CD14-positive monocyte (primary cell): ENCODE measurements around the gene SUPT4H1. TPM values are rescaled to one million over a fixed set of nuclear protein-coding genes. Genes with fewer than 3 reads are reported as not detected.

ENCODE experiments used
- DNase-seq, 3 donors: peaks; one replicate each; pipeline ENCODE4 v3.0.0-alpha.2; 2011 to 2022
- H2AFZ ChIP-seq: 2 replicates; pipeline ENCODE4 v1.6.0; 2012; ENCODE audit warnings: mild to moderate bottlenecking, low read depth, low read length, inconsistent platforms; ENCODE audit not compliant: insufficient read depth, poor library complexity, severe bottlenecking
- H3K27ac ChIP-seq, 2 donors: 1 replicate in 1 of 2; 2 replicates in 1 of 2; pipeline ENCODE4 v1.5.1; 2012 to 2013; ENCODE audit warnings: low read length in 2 of 2, control low read depth in 1 of 2, inconsistent platforms in 1 of 2, low read depth in 1 of 2, mild to moderate bottlenecking in 1 of 2
- H3K27me3 ChIP-seq, 2 donors: one replicate each; pipeline versions ENCODE4 v1.6.0 to v1.6.1; 2011 to 2013; ENCODE audit warnings: low read length in 2 of 2; ENCODE audit not compliant: control insufficient read depth in 2 of 2, insufficient read depth in 2 of 2
- H3K36me3 ChIP-seq, 2 donors: replicated peaks in 1 of 2; 1 replicate in 1 of 2; 2 replicates in 1 of 2; pipeline versions ENCODE4 v1.5.1 to v1.6.1; 2012 to 2013; ENCODE audit warnings: low read length in 2 of 2, control low read depth in 1 of 2, inconsistent platforms in 1 of 2, mild to moderate bottlenecking in 1 of 2; ENCODE audit not compliant: insufficient read depth in 2 of 2, control insufficient read depth in 1 of 2
- H3K4me1 ChIP-seq, 2 donors: 1 replicate in 1 of 2; 2 replicates in 1 of 2; pipeline versions ENCODE4 v1.5.1 to v1.6.1; 2012 to 2013; ENCODE audit warnings: low read length in 2 of 2, control low read depth in 1 of 2, inconsistent platforms in 1 of 2, mild to moderate bottlenecking in 1 of 2, moderate library complexity in 1 of 2; ENCODE audit not compliant: insufficient read depth in 2 of 2, control insufficient read depth in 1 of 2
- H3K4me2 ChIP-seq: replicated peaks from 2 replicates; pipeline ENCODE3; 2012; ENCODE audit warnings: low read length, moderate library complexity, mild to moderate bottlenecking; ENCODE audit not compliant: poor library complexity, severe bottlenecking; ENCODE audit errors: extremely low read depth
- H3K4me3 ChIP-seq, 3 experiments: fragments of 200-600 bp in 1 of 3; sonication (generic) in 1 of 3; replicated peaks in 1 of 3; 1 replicate in 2 of 3; 2 replicates in 1 of 3; pipeline ENCODE4 v1.5.1; 2011 to 2013; ENCODE audit warnings: low read length in 3 of 3, mild to moderate bottlenecking in 3 of 3, control low read depth in 2 of 3, low read depth in 2 of 3, inconsistent platforms in 1 of 3, moderate library complexity in 1 of 3
- H3K79me2 ChIP-seq: 2 replicates; pipeline ENCODE4 v1.6.0; 2012; ENCODE audit warnings: mild to moderate bottlenecking, control low read depth, inconsistent platforms, low read length, moderate library complexity; ENCODE audit not compliant: insufficient read depth
- H3K9ac ChIP-seq: 2 replicates; pipeline ENCODE4 v1.6.0; 2017; ENCODE audit warnings: low read length, mild to moderate bottlenecking; ENCODE audit not compliant: insufficient read depth, poor library complexity, severe bottlenecking
- H3K9me3 ChIP-seq, 2 donors: replicated peaks in 1 of 2; 1 replicate in 1 of 2; 2 replicates in 1 of 2; pipeline versions ENCODE4 v1.5.1 to v1.6.1; 2012 to 2013; ENCODE audit warnings: low read length in 2 of 2, control low read depth in 1 of 2; ENCODE audit not compliant: control insufficient read depth in 1 of 2, insufficient read depth in 1 of 2
- H4K20me1 ChIP-seq: 2 replicates; pipeline ENCODE4 v1.6.0; 2012; ENCODE audit warnings: mild to moderate bottlenecking, low read length, control low read depth, moderate library complexity; ENCODE audit not compliant: insufficient read depth
- H3K27ac Mint-ChIP-seq, 7 donors: one replicate each; pipeline ENCODE4 v1.8.0; 2020; ENCODE audit warnings: mild to moderate bottlenecking in 7 of 7, mixed read lengths in 7 of 7, moderate library complexity in 6 of 7, inconsistent platforms in 2 of 7
- H3K27me3 Mint-ChIP-seq, 3 donors: one replicate each; pipeline ENCODE4 v1.8.0; 2021 to 2022; ENCODE audit warnings: low read depth in 3 of 3, mild to moderate bottlenecking in 3 of 3, mixed read lengths in 3 of 3, moderate library complexity in 3 of 3, inconsistent platforms in 1 of 3
- H3K36me3 Mint-ChIP-seq, 2 donors: one replicate each; pipeline ENCODE4 v1.8.0; 2020; ENCODE audit warnings: mixed read lengths in 2 of 2, inconsistent platforms in 1 of 2, mild to moderate bottlenecking in 1 of 2
- H3K4me1 Mint-ChIP-seq: one replicate; pipeline ENCODE4 v1.8.0; 2020; ENCODE audit warnings: mild to moderate bottlenecking, mixed read lengths
- H3K4me3 Mint-ChIP-seq, 2 donors: one replicate each; pipeline ENCODE4 v1.8.0; 2020; ENCODE audit warnings: mild to moderate bottlenecking in 2 of 2, mixed read lengths in 2 of 2, moderate library complexity in 1 of 2
- H3K9me3 Mint-ChIP-seq, 7 donors: one replicate each; pipeline ENCODE4 v1.8.0; 2020 to 2022; ENCODE audit warnings: mixed read lengths in 7 of 7, mild to moderate bottlenecking in 6 of 7, moderate library complexity in 6 of 7, inconsistent platforms in 2 of 7
- WGBS: methylation state at CpG from one replicate; pipeline ENCODE4 v1.1.5; 2013; ENCODE audit warnings: missing lambda C conversion rate; ENCODE audit not compliant: insufficient coverage; 5-methylcytosine and 5-hydroxymethylcytosine counted together
- intact Hi-C, 2 donors: fragments of 100-400 bp; cut with micrococcal nuclease; formaldehyde crosslinking; loops; one replicate each; pipeline versions ENCODE4 v1.15.0 to v1.15.1; 2023
- polyA plus RNA-seq, 3 donors: library from polyadenylated mRNA; depleted of rRNA in 1 of 3; unstranded in 2 of 3; stranded (reverse) in 1 of 3; fragments of 300-500 nt in 2 of 3; fragments of >200 nt in 1 of 3; fragmentation: Illumina TruSeq in 2 of 3; gene quantifications; 1 replicate in 2 of 3; 2 replicates in 1 of 3; pipeline ENCODE4 v1.2.3, GENCODE V29; 2012 to 2021
- TF ChIP-seq, protein P1 (sequence below): fragments of 200-600 bp; IDR thresholded peaks from one replicate; pipeline ENCODE4 v1.8.0; 2022; ENCODE audit warnings: antibody characterized with exemption, mild to moderate bottlenecking

SUPT4H1 gene
- polyA plus RNA-seq, 3 donors = 144 to 251 (median 241) TPM

DNA sequence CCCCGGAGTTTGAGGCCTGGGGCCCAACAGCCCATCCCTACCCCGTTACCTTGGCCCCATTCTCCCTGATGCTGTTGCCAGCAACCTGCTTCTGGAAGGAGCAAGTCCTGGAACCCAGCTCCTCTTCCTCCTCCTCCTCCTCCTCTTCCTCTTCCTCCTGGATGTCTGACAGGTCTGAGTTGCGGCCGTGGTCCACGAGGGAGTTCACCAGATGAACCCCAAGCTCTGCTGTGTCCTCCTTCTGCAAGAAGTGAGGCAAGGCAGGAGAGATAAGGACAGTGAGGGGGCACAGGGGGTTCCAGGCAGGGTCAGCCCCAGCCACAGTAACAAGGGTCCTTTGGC, 42.1 kb downstream of the SUPT4H1 start:
- Histone ChIP-seq H3K4me2 (no peak overlapping the region), H4K20me1 (no peaks in the 10 kb centered on the region), H2AFZ (no peak overlapping the region), H3K4me1 (peaks cover 25 to 32% of the 10 kb centered on the region in 2 donors), H3K27ac (no peak overlapping the region), H3K4me3 (no peak overlapping the region), H3K9me3 (no peaks in the 10 kb centered on the region), H3K79me2 (no peaks in the 10 kb centered on the region), H3K36me3 (no peaks in the 10 kb centered on the region), H3K9ac (no peak overlapping the region), H3K27me3 (no peaks in the 10 kb centered on the region)
- WGBS = 23% methylated on average over 5 of the region's 5 CpGs
- Mint-ChIP-seq H3K4me1 (peaks cover 38% of the 10 kb centered on the region), H3K27ac (peak overlapping the region in 2 of 7 donors; percentile 21 to 71), H3K9me3 (no peaks in the 10 kb centered on the region), H3K4me3 (peak overlapping the region in 1 of 2 donors; percentile 26), H3K36me3 (peaks cover 0 to 4% of the 10 kb centered on the region in 2 donors), H3K27me3 (peaks cover 6 to 19% (median 16%) of the 10 kb centered on the region in 3 donors)
- DNase-seq = no peak
- TF ChIP-seq, protein P1, sequence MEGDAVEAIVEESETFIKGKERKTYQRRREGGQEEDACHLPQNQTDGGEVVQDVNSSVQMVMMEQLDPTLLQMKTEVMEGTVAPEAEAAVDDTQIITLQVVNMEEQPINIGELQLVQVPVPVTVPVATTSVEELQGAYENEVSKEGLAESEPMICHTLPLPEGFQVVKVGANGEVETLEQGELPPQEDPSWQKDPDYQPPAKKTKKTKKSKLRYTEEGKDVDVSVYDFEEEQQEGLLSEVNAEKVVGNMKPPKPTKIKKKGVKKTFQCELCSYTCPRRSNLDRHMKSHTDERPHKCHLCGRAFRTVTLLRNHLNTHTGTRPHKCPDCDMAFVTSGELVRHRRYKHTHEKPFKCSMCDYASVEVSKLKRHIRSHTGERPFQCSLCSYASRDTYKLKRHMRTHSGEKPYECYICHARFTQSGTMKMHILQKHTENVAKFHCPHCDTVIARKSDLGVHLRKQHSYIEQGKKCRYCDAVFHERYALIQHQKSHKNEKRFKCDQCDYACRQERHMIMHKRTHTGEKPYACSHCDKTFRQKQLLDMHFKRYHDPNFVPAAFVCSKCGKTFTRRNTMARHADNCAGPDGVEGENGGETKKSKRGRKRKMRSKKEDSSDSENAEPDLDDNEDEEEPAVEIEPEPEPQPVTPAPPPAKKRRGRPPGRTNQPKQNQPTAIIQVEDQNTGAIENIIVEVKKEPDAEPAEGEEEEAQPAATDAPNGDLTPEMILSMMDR = no peak
- intact Hi-C loops = loop anchor here (10.0 kb wide), 2 partner anchors 55 to 135 kb away; no protein-coding TSS in a partner anchor

DNA sequence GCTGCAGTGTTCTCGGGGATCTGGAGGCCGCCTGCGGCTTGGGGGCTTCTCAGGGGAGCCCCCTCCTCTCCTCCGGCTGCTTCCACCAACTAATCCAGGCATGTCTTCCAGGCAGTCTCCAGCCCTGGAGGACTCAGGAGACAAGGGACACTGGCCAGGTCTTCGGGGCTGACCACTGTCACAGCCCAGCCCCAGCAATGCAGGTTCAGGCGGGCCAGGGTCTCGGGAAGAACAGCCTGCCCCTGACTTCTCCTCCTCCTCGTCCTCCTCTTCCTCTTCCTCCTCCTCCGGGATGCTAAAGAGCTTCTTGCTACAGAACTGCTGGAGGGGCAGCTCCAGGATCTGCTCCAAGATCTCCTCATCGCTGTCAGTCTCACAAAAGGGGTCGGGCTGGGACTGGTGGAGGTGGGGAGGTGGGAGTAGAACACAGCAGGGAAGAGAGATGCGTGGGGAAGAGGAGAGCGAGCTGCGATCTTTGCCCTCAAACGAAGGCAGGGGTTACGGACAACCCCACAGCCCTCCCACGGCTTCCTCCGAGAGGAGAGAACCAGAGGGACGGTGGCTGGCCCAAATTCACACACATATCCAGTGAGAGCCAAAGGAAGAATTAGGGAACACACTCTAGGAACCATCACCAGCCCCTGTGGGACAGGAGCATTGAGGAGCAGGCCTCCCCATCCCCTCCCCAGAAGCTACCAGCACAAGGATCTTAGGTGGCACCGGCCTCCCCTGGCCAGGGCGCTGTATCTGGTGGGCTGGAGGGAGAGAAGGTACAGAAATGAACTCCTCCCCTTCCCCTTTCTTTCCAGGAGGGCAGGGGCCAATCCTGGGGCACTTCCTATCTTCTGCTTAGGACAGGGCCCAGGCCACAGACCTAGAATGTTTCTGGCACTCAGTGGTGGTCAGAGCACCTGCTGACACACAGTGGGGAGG, 42.8 kb downstream of the SUPT4H1 start:
- DNase-seq = peak in 1 of 3 donors; percentile 11
- Histone ChIP-seq H3K36me3 (no peaks in the 10 kb centered on the region), H4K20me1 (no peaks in the 10 kb centered on the region), H3K4me2 (no peak overlapping the region), H2AFZ (no peak overlapping the region), H3K4me3 (no peak overlapping the region), H3K9ac (no peak overlapping the region), H3K4me1 (peaks cover 32 to 38% of the 10 kb centered on the region in 2 donors), H3K9me3 (no peaks in the 10 kb centered on the region), H3K27me3 (no peaks in the 10 kb centered on the region), H3K79me2 (peaks cover 5% of the 10 kb centered on the region), H3K27ac (no peak overlapping the region)
- Mint-ChIP-seq H3K36me3 (peaks cover 0 to 4% of the 10 kb centered on the region in 2 donors), H3K27me3 (peaks cover 6 to 17% (median 12%) of the 10 kb centered on the region in 3 donors), H3K9me3 (no peaks in the 10 kb centered on the region), H3K4me1 (peaks cover 42% of the 10 kb centered on the region), H3K4me3 (peak overlapping the region in 1 of 2 donors; percentile 51), H3K27ac (peak overlapping the region in 1 of 7 donors; percentile 22)
- WGBS = 79% methylated on average over 12 of the region's 21 CpGs
- TF ChIP-seq, protein P1 = no peak
- intact Hi-C loops = no loop called here
